NCI-H446 treated with DMSO at 0.1 percent for 48 hours (cell line): Measurements from ENCODE around the gene DCX.
A peak's percentile ranks its signal among the peaks of the same experiment; 100 is the strongest.

ENCODE experiments used
- DNase-seq: peaks from one replicate; lab custom pipeline; 2025; lab: John Stamatoyannopoulos, UW

Gene DCX

DNA sequence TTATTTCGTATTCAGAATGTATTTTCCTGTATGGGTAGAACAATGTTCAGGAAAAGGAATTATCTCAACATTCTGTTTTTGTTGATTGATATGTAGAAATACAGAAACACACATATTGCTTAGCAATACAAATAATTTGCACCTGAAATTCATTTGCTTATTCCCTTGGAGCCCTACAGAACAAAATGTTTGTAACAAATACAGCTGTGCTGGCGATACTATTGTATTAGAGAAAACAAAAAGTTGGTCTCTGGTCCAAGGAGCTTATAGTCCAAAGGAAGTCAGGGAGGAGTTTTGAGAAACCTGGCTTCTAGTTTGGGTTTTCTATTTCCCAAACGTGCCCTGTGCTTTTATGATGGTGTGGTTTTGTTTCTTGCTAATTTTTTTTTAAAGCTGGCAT lies 104.0 kb downstream of the DCX start:
- DNase-seq: no peak

DNA sequence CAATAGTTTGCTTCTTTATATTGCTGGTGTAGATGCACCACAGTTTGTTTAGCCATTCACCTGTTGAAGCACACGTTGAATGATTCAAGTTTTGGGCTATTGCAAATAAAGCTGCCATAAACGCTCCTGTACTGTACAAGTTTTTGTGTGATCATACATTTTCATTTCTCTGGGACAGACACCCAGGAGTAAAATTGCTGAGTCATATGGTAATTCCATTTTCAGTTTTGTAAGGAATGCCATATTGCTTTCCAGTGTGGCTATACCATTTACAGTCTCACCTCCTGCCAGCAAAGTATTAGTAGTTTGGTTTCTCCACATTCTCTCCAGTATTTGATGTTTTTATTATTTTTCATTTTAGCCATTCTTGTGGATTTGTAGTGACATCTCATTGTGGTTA lies 109.7 kb downstream of the DCX start:
- DNase-seq: no peak

DNA sequence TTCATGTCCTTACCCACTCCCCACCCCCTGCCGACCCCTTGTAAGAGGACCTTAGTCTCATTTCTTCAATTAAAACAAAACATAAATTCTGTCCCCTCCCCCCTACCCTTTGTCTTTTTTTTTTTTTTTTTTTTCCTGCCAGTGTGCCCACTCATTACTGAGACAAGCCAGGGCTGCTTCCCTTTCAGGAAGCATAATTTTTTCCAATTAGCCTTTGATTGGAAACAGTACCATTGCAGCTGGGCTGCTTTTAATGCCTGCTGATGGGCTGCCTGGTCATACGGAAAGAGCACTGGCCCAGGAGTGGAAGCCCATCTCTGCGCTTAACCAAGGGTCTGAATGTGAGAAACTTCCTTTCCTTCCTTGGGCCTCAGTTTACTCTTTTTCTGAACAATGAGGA lies 123.2 kb downstream of the DCX start:
- no peak for DNase-seq

DNA sequence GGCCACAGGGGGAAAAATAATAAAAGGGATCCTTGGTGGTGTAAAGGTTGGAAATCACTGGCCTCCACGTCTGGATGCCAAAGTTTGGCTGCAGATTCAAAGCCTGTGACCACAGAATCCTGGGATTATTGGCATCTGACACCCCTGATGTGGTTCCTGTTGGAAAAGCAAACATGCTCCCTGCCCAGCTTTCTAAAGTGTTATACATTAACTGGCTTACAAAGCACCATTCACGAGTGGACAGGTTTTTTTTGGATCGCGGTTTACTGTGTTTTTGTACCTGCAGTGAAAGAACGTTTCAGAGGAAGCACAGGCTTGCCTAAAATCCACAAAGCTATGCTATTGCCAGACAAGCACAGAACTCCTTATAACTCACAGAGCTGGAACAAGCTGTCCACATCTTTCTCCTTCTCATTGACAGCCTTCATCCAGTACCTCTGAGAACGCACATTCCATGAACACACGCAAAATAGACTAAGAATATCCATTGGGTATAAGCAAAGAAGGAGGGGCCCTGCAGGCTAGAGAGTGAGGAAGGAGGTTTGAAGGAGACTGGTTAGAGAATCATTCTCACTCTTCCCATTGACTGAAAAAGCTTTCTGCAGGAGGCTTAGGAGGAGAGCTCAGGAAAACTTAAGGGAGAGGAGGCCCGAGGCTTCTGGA lies 127.2 kb downstream of the DCX start:
- DNase-seq: no peak

DNA sequence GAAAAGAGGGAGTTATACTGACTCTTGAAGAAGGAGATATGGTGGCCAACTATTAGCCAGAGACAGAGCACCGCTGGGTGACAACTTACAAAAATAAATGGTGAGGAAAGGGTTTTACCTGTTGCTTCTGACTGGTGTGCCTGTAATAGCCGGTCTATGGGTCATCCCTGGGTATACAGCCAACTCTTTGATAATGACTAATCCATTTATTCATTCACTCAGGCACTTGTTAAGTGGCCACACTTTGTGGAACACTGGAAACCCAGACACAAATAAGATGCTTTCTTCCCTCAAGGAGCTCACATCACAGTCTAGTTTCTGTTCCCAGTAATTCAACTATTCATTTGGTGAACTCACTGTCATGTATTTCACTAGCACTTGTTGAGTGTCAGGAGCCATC lies 128.5 kb downstream of the DCX start:
- DNase-seq: no peak

DNA sequence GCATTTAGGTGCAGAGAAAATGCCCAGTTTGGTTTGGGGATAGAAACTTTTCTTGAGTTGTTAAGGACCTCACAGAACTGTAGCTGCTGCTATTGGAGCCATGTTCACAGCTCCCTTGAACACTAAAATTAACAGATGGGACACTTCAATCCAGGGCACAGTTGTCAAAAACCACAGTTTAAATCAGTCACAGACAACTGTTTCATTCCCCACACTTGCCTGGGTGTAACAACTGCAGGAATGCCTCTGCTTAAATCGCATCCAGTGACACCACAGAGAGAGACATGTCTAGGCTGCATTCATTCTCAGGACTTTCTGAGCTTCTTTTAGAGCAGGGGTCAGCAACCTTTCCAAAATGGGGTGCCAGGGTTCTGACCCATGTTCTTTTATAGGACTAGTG lies 129.0 kb downstream of the DCX start:
- DNase-seq: no peak

DNA sequence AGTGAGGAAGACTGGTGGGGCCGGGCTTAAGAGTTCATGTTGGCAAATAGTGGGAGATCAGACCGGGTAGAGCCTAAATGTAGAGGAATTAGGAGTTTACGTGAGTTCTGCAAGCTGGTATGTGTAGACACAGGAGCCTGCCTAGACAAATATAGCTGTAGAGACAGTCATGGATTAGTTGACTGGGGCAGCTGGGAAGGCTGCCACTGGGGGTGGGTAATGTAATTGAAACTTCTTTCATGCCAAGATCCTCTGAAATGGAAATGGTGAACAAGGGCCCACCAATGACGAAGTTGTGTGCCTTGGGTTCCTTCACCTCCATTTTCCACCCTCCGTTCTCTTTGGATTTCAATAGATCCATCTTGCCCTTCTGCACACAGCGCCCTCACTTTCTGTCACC lies 129.9 kb downstream of the DCX start:
- DNase-seq: no peak

DNA sequence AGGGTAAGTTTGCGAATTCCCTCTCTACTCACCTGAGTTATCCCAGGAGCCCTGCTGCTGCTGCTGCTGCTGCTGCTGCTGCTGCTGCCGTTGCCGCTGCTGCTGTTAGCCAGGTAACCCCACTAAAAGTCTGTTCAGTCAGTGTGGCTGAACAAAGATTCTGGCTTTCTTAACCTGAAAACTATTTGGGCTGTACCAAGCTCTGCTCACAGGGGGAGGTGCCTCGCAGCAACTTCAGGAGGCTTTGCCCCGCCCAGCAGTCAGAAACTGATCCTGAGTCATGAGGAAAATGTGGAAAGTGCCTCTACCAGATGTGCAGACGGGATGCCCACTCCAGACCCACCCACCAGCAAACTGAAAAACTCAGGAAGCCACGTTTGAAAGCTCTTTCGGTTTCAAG lies 141.7 kb downstream of the DCX start, which contains the start of gene CAPN6:
CAPN6 (minus strand) TSS at position 145 of the 400 bp plus-strand sequence. CDS start 6,547 bp downstream, outside the sequence.
- DNase-seq: no peak

DNA sequence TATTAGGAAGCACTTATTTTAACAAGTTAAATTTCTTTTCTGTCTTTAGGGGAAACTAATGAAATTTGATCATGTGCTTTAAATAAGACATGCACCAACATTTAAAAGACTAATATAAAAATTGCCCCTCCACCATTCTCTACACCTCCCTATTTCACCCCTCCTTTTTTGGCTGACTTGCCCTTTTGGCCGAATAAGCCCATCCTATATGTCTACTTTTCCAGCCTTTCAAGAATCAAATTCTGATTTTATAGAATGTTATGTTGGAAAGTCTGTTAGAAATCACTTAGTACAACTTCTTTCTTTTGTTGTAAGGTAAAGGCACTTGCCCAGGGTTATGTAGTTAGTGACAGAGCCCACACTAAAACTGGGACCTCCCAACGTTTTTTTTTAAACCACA lies 143.5 kb downstream of the DCX start:
- DNase-seq: no peak

DNA sequence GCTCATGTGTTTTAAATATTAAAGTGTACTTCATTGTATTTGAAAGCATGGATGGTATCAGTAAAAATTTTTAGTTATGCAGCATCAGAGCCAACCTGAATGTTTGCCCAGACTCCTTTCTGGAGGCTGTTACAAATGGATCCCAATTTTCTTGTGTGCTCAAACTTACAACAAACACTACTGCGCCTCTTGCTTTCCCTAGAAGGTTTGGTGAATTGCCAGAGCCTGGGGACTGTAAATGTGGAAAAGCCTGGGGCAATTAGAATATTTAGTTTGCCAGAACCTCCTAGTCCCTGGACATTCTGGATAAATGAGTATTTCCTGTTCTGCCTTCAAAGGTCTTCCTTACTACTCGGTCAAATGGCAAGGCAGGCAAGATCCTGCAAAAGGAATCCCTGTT lies 146.5 kb downstream of the DCX start:
- no peak for DNase-seq

DNA sequence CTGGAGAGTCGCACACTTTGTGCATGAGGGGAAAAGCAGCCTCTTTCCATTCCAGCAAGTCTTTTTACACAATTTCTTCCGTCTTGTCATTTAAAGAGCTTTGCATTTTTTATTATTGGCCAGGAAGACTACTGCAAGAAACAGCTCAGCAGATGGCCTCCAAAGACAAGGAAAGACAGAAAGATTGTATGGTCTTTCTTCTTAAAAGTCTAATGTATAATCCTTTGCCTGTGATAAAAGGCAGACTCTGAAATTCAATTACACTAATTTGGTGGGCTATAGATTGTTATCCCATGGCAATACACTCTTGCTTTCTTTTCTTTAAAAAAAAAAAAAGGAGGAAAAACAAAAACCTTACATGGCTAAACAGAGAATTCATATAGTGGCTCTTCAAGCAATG lies 147.6 kb downstream of the DCX start:
- DNase-seq: no peak

DNA sequence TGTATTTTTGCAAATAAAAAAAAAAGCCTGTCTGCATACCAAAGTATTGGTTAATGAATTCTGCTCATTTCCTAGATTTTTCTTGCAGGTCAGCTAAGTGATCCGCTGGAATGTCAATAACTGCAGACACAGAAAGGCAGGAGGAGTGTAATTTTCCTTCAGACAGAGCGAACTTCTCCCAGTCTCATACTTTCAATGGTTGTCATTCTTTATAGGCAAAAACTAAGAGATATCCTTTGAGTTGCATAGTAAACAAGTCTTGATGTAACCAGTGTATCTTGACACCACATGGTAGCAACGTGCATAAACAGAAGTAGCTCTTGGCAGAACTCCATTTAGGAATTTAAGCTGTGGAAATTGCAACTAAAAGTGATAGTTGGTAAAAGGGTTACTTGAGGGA lies 149.9 kb downstream of the DCX start:
- no peak for DNase-seq

DNA sequence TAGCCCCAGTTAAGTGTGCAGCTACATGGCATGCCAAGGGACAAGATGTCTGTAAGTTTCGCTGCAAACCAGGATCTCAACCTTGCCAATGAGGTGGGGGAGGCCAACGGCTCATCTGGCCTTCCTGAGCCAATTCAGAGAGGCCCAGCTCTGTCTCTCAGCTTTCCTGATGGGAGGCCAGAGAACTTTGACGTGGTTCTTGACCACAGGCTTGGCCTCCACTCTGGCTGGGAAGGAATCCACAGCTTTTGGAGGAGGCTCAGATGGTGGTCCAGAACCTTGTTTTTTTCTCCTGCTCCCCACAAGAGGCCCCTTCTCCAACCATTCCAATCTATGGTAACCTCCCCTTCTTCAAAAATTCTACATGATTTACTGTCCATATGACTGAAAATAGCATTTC lies 151.5 kb downstream of the DCX start:
- no peak for DNase-seq

DNA sequence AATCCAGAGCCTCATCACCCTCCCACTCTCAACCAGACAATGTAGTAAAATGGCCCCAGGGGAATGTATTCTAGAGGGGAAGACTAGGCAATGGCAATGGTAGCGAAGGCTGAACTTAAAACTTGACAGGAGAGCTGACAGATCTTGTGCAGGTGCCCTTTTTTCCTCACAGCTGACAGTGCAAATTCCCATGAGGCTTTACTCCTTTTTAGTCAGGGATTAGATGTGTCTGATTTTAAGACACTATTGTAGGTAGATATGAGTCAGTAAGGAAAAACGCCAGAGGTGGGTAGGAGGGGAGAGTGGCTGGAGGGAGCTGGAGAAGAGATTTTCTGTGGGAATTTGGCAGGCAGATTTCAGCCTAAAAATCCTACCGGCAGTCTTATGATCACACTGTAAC lies 152.4 kb downstream of the DCX start:
- no peak for DNase-seq

DNA sequence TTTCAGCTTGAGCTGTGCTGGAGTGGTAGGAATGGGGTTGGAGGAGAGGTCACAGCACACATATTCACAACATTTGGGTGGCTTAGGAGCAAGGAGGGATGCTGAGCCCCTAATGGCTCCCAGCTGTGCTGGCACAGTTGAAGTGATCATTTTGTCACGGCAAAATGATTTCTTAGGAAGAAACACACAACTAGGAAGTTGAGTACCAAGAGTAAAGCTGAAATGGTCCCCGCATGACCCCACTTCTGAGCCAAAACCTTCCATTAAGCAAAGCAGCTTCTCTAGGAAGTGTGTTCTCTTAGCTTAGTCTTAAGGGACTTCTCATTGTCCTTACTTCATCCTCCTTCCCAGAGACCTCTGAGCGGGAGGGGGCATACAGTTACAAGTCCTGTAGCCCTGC lies 154.3 kb downstream of the DCX start:
- DNase-seq: no peak

DNA sequence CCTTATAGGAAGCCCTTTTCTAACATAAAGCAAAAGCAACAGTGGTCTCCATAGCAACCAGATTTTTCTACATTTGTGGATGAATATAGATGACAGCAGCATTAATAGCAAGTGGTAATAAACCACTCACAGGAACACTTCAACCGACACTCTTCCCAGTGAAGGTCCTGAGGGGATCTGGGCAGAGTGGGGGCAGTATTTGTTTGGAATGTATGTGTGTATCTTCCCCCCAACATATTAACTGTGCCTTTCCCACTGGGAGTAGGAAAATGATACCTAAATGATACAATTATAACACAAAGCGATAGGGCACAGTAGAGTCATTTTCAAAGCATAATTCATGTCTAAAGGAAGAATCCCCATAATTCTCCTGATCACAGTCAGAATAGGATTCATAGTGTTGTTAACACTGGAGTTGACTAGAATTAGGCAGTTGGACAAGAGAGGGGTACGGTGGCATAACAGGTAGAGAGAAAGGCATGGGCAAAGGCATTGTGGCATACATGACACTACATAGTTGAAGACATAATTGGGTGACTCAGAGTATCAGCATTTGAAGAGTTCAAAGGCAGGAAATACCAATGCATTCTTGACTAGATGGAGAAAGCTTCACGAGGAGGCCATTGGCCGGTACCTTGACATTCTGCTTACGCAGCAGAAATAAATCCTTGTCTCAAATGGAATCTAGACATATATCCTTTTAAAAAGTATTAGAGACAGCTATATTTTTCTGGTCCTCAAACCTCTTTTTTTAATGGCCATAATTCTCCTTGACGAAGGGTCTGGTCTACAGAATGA lies 156.9 kb downstream of the DCX start:
- no peak for DNase-seq

DNA sequence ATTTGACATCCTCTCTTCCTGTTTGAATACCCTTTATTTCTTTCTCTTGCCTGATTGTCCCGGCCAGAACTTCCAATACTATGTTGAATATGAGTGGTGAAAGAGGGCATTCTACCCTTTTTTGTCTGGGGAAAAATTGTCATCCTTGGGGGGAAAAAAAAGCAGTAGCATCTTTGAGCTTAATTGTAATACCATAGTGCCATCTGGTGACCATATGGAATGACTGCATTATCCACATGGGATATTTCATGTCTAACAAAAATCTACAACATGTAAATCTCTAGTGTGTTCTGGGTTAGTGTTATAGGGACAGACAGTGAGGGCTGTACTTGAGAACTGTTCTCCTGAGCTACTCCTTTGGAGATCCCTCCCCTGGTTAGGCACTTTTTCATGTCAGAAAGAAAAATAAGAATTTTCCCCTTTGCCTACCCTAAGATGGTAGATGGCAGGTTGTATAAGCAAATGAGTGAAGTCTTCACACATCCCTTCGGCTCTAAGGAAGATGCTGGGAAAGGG lies 167.7 kb downstream of the DCX start:
- DNase-seq: peak; percentile 3
